Measurements from ENCODE around the gene FNDC3B. TPM values are rescaled to one million over a fixed set of nuclear protein-coding genes. Genes with fewer than 3 reads are reported as not detected.

Gene FNDC3B
- total and polyA plus RNA-seq, 2 donors (not counting 1 experiment from before 2014, with no cell fraction given): 1.2 to 9.2 TPM

- H3K9me3 Mint-ChIP-seq (ENCODE audit: insufficient read depth): peaks cover 5% of the 10 kb centered on the region
- DNase-seq: no peak
- 86% methylated on average over 1 of the region's 2 CpGs for WGBS (ENCODE audit: insufficient coverage)
- no peaks in the 10 kb centered on the region for H3K27me3 ChIP-seq (replicated peaks in 1 of 4; ENCODE audit: control extremely low read depth in 1 of 4, control insufficient read depth in 3 of 4, insufficient read depth in 4 of 4, low read length in 3 of 4)
- no peak for TF ChIP-seq CTCF (IDR thresholded peaks at IDR 0.05)
- TF ChIP-seq EZH2 (IDR thresholded peaks at IDR 0.05; ENCODE audit: borderline replicate concordance, insufficient read depth, low read depth, low read length, poor library complexity, severe bottlenecking): no peak
- no peaks in the 10 kb centered on the region for H3K27me3 Mint-ChIP-seq
- peaks cover 7 to 11% of the 10 kb centered on the region in 2 experiments for H3K36me3 ChIP-seq (replicated peaks in 1 of 2; ENCODE audit: control extremely low read depth in 1 of 2, control insufficient read depth in 1 of 2, extremely low read depth in 1 of 2, insufficient read depth in 2 of 2, low read length in 1 of 2)
- H2AFZ ChIP-seq (ENCODE audit: insufficient read depth, low read depth, low read length, poor library complexity, severe bottlenecking): no peak overlapping the region
- no peaks in the 10 kb centered on the region for H4K20me1 ChIP-seq (ENCODE audit: control insufficient read depth, insufficient read depth, low read length, poor library complexity, severe bottlenecking)
- no peak overlapping the region for H3K27ac Mint-ChIP-seq
- POLR2A ChIA-PET: no interaction called here
- no peaks in the 10 kb centered on the region for H3K79me2 ChIP-seq (ENCODE audit: control insufficient read depth, insufficient read depth, low read length)
- CTCF ChIA-PET: no interaction called here
- H3K4me3 ChIP-seq (ENCODE audit: control extremely low read depth in 1 of 5, extremely low read depth in 1 of 5, insufficient read depth in 1 of 5, low read depth in 2 of 5, low read length in 4 of 5): no peak overlapping the region
- no peaks in the 10 kb centered on the region for H3K4me1 Mint-ChIP-seq
- ATAC-seq (ENCODE audit: low read depth): no peak
- no peak overlapping the region for H3K4me3 Mint-ChIP-seq
- H3K9me3 ChIP-seq (ENCODE audit: control extremely low read depth in 1 of 3, control insufficient read depth in 2 of 3, insufficient read depth in 1 of 3, low read length in 2 of 3): peaks cover 0 to 3% (median 0%) of the 10 kb centered on the region in 3 donors
- H3K9ac ChIP-seq (ENCODE audit: low read length): no peak overlapping the region
- H3K4me2 ChIP-seq (replicated peaks; ENCODE audit: low read depth, low read length, poor library complexity, severe bottlenecking): no peak overlapping the region
- H3K27ac ChIP-seq (ENCODE audit: low read length in 2 of 2): no peak overlapping the region
- H3K4me1 ChIP-seq (ENCODE audit: control insufficient read depth in 2 of 2, insufficient read depth in 2 of 2, low read length in 2 of 2): no peaks in the 10 kb centered on the region
- intact Hi-C loops (cut with micrococcal nuclease): no loop called here
These were observed 339.1 kb downstream of the FNDC3B start for GRCh38 chr3:172378439-172378838.

GRCh38 chr3:172379372-172379771 lies 340.0 kb downstream of the FNDC3B start:
- ChIA-PET POLR2A (no interaction called here), CTCF (no interaction called here)

More at GRCh38 chr3:172379372-172379771, 340.0 kb downstream of the FNDC3B start:
- Mint-ChIP-seq H3K4me3 (no peak overlapping the region), H3K4me1 (no peaks in the 10 kb centered on the region), H3K27me3 (no peaks in the 10 kb centered on the region), H3K9me3 (ENCODE audit: insufficient read depth) (peaks cover 5% of the 10 kb centered on the region), H3K27ac (no peak overlapping the region)
- no peaks in the 10 kb centered on the region for H3K4me1 ChIP-seq (ENCODE audit: control insufficient read depth in 2 of 2, insufficient read depth in 2 of 2, low read length in 2 of 2)
- no peak overlapping the region for H2AFZ ChIP-seq (ENCODE audit: insufficient read depth, low read depth, low read length, poor library complexity, severe bottlenecking)
- intact Hi-C loops (cut with micrococcal nuclease): no loop called here
- H3K4me3 ChIP-seq (ENCODE audit: control extremely low read depth in 1 of 5, extremely low read depth in 1 of 5, insufficient read depth in 1 of 5, low read depth in 2 of 5, low read length in 4 of 5): no peak overlapping the region
- WGBS (ENCODE audit: insufficient coverage): 100% methylated on average over 1 of the region's 2 CpGs
- no peak for ATAC-seq (ENCODE audit: low read depth)
- H3K4me2 ChIP-seq (replicated peaks; ENCODE audit: low read depth, low read length, poor library complexity, severe bottlenecking): no peak overlapping the region
- H3K27ac ChIP-seq (ENCODE audit: low read length in 2 of 2): no peak overlapping the region
- H3K27me3 ChIP-seq (replicated peaks in 1 of 4; ENCODE audit: control extremely low read depth in 1 of 4, control insufficient read depth in 3 of 4, insufficient read depth in 4 of 4, low read length in 3 of 4): no peaks in the 10 kb centered on the region
- no peak for DNase-seq
- H3K79me2 ChIP-seq (ENCODE audit: control insufficient read depth, insufficient read depth, low read length): no peaks in the 10 kb centered on the region
- no peak overlapping the region for H3K9ac ChIP-seq (ENCODE audit: low read length)
- peaks cover 7 to 11% of the 10 kb centered on the region in 2 experiments for H3K36me3 ChIP-seq (replicated peaks in 1 of 2; ENCODE audit: control extremely low read depth in 1 of 2, control insufficient read depth in 1 of 2, extremely low read depth in 1 of 2, insufficient read depth in 2 of 2, low read length in 1 of 2)
- no peaks in the 10 kb centered on the region for H4K20me1 ChIP-seq (ENCODE audit: control insufficient read depth, insufficient read depth, low read length, poor library complexity, severe bottlenecking)
- no peak for TF ChIP-seq CTCF (IDR thresholded peaks at IDR 0.05)
- TF ChIP-seq EZH2 (IDR thresholded peaks at IDR 0.05; ENCODE audit: borderline replicate concordance, insufficient read depth, low read depth, low read length, poor library complexity, severe bottlenecking): no peak
- H3K9me3 ChIP-seq (ENCODE audit: control extremely low read depth in 1 of 3, control insufficient read depth in 2 of 3, insufficient read depth in 1 of 3, low read length in 2 of 3): peaks cover 0 to 3% (median 0%) of the 10 kb centered on the region in 3 donors

All from B cell (primary cell).